Measurements from ENCODE around the gene TMEM244. TPM values are rescaled to one million over a fixed set of nuclear protein-coding genes. Genes with fewer than 3 reads are reported as not detected.
"Not testable (repeated sequence)": the region's sequence is repeated elsewhere in the genome, so short reads cannot be mapped to it uniquely, and the experiment has no call there.

Gene TMEM244, protein sequence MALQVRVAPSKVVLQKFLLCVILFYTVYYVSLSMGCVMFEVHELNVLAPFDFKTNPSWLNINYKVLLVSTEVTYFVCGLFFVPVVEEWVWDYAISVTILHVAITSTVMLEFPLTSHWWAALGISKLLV
- total RNA-seq: under 1 TPM in 1 of 2 experiments, not detected in 1; 0.38 TPM

DNA sequence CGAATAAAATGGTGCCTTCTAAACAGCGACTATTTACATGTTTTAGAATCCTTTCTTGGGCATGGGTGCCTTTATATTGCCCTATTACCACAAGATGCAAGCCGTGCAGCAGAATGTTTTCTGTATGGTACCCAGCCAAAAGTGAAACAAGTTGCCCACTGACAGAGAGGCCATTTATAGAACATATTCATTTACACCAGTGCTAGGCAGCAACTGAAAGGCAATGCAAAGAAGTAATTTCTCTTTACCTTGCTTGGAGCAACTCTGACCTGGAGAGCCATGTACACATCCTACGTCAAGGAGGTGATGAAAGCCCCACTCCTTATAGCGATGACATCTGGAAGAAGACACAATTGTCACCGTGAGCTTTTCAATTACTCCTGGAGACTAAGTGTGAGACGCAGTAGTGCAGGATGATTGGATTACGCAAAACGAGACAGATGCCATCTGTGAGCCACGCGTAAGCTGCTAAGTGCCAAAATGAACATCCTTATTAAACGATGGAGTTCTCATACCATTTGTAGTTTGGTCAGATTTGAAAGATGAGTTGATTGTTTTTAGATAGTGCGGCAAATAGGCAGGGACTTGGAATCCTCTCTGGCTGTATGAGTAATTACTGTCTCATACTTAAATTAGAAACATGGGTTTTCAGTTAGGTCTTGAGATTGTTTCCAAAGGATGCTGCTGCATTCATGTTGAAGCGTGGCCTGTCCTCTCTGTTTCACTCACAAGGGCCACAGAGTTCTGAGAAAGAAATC lies at the start of gene TMEM244:
TMEM244 (minus strand) TSS at position 408 of the 758 bp plus-strand sequence; CDS start at position 281, 127 bp downstream.
- POLR2A ChIA-PET: no interaction called here
- CTCF ChIA-PET: no interaction called here

DNA sequence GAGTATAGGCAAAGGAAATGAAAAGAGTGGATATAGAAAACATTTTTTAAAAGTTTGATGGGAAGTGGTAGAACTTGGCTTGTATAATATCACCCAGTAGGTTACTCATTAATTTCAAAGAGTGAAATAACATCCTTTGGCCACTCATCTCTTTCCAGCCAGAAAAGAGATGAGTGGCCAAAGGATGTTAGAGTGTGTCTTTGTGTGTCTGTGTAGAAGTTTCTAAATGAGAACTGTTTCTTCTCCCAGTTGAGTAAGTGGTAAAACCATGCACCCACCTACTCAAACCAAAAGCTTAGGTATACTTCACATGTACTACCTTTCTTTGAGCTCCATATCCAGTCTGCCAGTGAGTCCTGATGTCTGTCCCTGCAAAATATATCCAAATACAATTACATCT lies 47.7 kb upstream of the TMEM244 start:
- POLR2A ChIA-PET: no interaction called here
- CTCF ChIA-PET: no interaction called here

DNA sequence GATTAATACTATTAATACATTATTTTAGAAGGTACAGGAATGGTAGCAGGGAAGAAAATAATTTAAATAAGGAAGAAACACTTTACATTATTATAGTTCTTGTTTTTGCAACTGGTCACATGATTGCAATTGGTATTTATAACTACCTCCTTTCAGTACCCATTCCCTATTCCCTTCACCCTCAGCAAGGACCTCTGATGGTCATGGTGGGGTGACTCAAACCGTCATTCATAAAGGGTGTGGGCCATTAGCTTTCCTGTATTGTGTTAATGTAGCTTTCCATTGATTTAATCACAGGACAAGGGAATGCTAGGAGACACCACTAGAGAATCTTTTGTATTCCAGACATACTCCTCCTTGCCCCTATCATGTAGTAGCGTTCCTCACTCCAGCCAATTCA lies 47.2 kb upstream of the TMEM244 start:
- ChIA-PET CTCF (no interaction called here), POLR2A (no interaction called here)

DNA sequence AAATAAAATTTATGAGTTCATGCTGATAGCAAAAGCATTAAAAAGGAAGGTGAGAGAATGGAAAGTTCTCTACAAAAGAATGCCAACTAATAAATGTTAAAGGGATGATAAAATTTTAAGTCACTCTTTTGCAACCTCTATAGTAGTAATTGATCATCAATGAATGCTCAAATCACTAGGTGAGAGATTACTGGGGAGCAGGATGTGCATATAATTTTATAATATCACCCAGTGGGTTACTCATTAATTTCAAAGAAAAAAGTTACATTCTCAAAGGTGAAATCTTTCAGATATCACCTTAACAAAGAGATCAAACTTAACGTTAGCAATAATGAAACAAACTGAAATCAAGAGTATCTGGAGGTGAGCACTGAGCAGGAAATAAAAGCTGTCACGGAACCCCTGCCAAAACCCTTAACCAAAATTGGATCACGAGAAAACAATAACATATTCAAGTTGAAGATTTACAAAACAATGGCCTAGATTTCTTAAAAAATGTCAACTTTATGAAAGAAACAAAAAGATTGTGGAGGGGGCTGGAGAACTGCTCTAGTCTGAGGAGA lies 45.5 kb upstream of the TMEM244 start:
- ChIA-PET CTCF (no interaction called here), POLR2A (no interaction called here)

DNA sequence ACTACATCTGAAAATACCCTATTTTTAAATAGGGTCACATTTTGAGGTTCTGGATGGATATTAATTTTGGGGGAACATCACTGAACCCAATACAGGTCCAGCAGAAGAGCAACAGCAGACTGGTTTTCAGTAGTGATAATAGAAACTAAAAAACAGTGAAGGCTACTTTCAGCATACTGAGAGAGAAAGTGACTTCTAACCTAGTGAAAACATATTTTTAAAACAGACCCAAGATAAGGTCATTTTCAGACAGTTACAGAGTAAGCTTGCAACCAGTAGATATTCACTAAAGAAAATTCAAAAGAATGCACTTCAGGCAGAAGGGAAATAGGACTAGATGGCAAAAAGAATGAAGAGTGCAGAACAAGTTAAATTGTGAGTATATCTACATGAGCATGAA lies 42.0 kb upstream of the TMEM244 start:
- POLR2A ChIA-PET: no interaction called here
- CTCF ChIA-PET: no interaction called here

DNA sequence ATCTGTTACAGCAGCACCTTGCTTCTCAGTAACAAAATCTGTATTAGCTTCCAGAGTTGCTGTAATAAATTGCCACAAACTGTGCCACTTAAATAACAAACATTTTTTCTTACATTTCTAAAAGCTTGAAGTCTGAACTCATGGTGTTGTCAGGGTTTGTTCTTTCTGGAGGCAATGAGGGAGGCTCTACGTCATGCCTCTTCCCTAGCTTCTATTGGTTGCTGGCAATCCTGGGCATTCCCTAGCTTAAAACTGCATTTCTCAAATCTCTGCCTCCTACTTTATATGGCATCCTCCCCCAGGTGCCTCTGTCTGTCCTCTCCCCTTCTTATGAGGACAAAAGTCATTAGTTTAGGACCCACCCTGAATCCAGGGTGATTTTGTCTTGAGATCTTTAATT lies 41.6 kb upstream of the TMEM244 start:
- ChIA-PET POLR2A (no interaction called here), CTCF (no interaction called here)

DNA sequence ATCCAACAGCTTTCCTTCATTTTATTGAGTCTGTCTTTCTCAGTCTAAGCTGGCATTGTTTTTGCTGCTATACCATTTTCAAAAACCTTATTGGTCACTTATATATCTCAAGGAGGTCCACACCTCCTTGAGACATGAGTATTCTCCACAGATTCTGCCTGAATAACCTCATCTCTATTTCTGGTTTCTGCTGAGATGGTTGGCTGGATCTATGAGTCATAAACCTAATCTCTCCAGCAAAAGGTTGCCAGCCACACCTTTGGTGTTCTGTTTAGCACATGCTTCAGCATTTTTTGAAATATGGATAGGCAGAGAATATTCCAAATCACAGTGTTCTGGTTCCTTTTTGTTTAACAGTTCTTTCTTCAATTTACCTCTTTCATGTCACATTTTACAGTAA lies 40.8 kb upstream of the TMEM244 start:
- ChIA-PET POLR2A (no interaction called here), CTCF (no interaction called here)

DNA sequence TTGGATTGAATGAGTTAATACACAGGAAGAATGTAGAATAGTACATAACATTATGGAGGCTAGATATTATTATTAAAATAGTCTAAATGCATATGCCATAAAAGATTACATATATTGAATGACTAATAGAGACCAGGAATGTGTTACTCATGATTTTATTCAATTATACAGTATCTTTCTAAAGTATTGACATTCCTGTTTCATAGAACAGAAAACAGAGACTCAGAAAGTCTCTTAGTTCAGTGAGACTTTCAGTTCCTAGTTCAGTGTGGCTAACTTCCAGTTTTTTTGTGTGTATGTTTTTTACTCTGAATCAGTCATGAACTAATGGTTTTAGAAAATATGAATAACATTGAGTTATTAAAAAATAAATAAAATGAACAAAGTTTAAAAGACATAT lies 34.6 kb upstream of the TMEM244 start:
- CTCF ChIA-PET: no interaction called here
- POLR2A ChIA-PET: no interaction called here

DNA sequence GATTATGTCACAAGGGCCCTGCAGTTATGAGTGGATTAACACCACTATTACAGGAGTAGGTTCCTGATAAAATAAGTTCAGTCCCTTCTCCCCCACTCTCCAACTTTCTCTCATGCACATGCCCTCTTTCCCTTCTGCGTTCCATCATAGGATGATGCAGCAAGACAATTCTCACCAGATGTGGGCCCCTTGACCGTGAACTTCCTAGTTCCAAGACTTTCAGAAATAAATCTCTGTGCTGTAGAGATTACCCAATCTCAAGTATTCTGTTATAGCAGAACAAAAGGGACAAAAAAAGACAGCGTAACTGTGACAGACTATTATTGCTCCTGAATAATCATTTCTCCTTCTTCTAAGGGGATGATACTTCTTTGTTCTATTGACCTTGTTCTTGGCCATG lies 33.8 kb upstream of the TMEM244 start:
- CTCF ChIA-PET: no interaction called here
- POLR2A ChIA-PET: no interaction called here

DNA sequence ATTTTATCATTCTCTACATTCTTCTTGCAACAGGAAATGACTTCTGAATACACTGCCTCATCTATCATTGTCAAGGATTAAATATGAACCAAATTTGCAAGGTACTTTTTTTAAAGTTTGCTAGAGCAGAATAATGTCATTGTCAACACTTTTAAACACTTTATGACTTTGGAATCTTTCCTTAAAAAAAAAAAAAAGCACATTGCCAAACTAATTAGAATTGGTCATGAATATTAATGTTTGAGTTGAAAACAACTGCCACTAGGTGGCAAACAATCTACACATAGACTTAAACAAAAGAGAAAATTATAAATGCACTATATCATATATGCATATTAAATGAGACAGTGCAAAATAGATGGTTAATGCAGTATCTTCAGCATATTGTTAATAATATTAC lies 32.5 kb upstream of the TMEM244 start:
- POLR2A ChIA-PET: no interaction called here
- CTCF ChIA-PET: no interaction called here

DNA sequence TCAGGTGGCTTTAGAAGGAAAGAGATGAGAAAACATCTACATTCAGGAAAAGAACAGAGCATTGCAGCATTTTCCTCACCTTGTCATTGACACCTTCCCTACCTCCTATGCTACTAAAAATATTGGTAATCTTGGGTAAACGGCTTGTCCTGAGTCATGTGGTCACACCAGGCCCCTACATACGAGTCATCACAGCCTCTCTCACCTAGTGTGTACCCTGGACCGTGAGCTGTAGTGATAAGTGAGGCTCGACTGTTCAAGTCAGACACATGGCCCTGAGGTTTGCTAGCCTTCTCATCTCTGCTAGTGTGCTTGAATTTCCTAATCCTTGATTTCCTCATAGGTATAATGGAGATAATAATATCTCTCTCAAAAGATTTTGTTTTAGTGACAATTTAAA lies 29.6 kb upstream of the TMEM244 start:
- ChIA-PET CTCF (no interaction called here), POLR2A (no interaction called here)

DNA sequence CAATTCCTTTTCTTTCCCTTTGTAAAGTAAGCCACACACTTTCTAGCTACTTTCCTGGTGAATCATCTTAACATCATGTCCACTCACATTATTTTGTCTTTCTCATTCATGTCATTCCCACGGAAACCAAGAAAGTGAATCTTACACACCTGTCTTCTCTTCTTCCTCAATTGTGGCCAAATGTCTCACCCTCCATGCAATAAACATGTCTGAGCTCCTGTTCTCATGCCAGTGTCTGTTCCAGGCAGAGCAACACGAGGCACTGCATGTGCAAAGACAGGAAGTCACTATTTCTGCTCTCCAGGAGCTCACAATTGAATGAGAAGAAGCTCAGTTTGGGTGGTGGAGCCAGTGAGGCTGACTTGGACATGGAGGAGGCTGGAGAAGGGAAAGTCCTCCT lies 29.0 kb upstream of the TMEM244 start:
- ChIA-PET CTCF (no interaction called here), POLR2A (no interaction called here)

DNA sequence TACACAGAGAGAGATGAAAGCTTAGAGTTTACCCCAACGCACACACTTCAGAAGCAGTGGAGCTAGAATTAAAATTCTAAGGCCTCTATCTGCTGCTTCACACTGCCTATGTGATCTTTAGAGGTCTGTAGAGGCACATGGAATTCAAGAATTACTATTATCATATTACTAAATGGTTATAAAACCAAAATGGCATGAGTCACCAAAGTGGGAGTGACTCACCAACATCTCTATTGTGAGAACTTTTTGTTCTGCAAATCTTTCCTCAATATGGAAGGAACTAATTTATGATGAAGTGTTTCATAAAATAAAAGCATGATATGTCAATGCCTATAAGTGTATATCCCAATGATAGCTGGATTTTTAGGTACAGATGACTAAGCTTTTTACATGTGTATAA lies 28.5 kb upstream of the TMEM244 start:
- POLR2A ChIA-PET: interaction anchor here (0.6 kb wide), 1 partner anchor 154 kb away, joined by 10 read pairs; no protein-coding TSS in a partner anchor
- CTCF ChIA-PET: no interaction called here

DNA sequence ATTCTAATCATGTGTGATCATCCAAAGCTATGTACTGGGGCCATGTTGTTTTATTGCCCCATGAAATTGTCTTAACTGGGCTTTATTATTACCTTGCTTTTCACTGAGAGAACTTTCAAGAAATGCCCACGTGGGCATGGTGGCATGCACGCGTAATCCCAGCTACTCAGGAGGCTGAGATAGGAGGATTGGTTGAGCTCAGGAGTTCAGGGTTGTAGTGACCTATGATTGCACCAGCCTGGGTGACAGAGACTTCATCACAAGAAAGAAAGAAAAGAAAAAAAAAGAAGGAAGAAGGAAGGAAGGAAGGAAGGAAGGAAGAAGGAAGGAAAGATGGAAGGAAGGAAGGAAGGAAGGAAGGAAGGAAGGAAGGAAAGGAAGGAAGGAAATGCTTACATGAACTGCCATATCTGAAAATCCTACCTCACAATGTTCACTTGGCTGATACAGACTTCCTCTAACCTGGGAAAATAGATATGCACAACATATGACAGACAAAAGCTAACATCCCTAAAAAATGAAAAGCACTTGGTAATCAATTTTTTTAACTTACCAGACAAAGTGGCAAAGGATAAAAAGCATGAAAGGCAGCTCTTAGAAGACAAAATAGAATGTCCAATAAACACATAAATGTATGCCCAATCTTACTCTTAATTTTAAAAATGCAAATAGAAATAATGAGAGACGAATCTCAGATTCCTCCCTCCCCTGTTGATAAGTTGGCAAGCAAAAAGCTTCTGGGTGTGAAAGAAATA lies 25.5 kb upstream of the TMEM244 start:
- ChIA-PET CTCF (interaction anchor here (0.6 to 0.7 kb wide), 2 partner anchors 204 to 264 kb away, joined by 3 to 4 read pairs; no protein-coding TSS in a partner anchor), POLR2A (no interaction called here)

DNA sequence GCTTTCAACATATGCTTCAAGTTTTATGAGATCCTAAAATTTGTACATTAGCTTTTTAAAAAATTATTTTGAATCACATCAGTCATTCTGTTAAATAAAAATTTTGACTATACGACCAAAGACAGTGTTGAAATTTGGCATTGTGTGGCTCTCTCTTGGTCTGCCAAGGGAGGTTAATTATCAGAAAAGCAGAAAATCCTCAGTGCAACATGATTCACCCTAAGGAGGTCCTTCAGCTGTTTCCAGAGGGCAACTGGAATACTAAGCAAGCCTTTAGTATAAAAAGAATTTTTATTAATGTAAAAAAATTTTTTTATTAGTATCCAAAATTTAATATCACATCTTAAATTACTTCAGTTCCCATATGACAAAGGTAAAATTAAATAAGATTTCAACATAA lies 23.1 kb upstream of the TMEM244 start:
- CTCF ChIA-PET: no interaction called here
- POLR2A ChIA-PET: no interaction called here

DNA sequence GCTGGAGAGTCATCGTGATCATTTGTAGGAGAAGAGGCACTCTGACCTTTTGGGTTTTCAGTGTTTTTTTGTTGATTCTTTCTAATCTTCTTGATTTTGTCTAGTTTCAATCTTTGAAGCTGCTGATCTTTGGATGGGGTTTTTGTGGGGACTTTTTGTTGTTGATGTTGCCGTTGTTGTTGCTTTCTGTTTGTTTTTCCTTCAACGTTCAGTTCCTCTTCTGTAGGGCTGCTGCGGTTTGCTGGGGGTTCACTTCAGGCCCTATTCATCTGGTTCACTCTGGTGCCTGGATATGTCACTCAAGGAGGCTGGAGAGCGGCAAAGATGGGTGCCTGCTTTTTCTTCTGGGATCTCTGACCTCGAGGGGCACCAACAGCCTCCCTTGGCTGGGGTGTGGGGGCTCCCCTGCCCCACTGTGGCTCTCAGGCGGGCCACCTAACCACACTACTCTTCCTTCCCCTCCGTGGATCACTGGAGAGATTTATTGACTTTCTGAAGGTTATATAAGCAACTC lies 21.5 kb upstream of the TMEM244 start:
- POLR2A ChIA-PET: no interaction called here

DNA sequence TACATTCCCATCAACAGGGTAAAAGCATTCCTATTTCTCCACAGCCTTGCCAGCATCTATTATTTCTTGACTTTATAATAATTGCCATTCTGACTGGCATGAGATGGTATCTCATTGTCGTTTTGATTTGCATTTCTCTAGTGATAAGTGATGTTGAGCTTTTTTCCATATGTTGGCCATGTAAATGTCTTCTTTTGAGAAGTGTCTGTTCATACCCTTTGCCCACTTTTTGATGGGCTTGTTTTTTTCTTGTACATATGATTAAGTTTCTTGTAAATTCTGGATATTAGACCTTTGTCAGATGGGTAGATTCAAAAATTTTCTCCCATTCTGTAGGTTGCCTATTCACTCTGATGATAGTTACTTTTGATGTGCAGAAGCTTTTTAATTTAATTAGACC lies 16.8 kb upstream of the TMEM244 start:
- CTCF ChIA-PET: not testable (repeated sequence)
- POLR2A ChIA-PET: interaction anchor here (0.7 kb wide), 1 partner anchor 133 kb away, joined by 3 read pairs; no protein-coding TSS in a partner anchor

More for the DNA sequence above, 21.5 kb upstream of the TMEM244 start:
- CTCF ChIA-PET: no interaction called here

DNA sequence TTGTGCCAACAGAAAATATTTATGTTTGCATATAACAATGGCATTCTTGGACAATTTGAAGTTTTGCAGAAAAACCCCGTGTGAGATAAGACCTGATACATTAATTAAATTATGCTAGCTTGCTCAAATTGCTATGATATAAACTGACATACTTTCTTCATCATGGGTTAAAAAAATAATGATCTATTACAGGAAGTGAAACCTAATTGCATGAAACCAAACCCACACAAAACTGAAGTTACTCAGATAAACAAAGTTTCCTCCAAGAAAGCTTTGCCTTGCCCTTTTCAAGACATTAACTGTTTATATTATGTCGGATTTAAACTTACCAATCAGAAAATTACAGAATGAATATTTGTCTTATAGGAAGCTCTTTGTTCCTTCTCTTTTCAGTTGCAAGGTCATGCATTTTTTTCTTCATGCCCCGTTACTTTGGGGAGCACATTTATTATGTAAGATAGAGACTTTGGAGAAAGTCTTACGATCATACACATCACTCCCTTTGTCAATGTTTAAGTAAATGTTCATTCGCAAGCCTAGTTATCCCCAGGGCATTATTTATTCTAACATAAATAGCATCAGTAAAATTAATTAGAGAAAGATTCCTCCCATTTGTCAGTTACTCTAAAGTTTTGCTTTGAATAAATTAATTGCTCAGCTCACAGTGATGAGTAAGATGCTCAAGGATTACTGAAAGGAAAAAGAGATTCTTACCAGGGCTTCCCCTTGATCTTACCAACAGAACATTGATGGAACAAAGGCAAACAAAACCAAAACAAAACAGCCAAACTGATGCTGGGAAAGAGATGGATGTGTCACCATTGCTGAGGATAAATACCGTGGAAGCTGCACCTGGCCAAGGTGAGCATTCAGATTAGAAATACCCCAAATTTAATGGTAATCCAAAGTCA lies 14.8 kb upstream of the TMEM244 start:
- POLR2A ChIA-PET: no interaction called here
- CTCF ChIA-PET: no interaction called here

DNA sequence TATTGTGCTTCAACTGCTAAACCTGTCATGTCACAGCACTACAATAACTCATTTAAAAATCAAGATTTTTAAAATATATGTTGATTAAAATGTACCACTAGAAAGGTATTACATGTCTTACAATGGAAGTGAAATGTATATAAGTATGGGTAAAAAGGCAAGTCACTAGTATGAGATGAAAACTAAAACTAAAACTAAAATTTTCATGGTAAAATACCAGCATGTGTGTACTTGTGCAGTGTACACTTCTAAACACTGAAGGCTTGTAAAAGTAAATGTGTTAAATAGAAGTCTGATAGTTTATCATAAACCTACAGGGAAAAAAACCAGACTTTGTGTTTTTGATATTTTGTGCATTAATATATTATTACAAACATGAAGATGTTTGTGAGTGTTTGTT lies 13.7 kb upstream of the TMEM244 start:
- ChIA-PET CTCF (no interaction called here), POLR2A (no interaction called here)

DNA sequence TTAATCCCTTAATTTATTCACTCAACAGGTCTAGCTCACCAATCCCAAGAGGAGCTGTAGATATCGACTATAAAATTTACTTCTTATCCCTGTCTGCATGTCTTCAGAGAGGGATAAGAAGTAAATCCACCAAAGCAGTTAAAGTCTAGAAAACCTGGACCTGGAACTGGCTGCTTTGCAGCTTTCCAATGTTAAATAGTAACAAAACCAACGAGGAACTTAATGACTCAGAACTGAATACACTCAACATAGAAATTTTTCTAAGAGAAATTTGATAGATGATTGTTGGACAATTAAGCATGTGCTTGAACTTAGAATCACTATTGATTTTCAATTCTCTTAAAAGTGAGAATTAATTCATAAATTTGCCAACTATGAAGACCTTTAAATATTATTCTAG lies 11.5 kb upstream of the TMEM244 start:
- CTCF ChIA-PET: no interaction called here
- POLR2A ChIA-PET: no interaction called here
